ENCODE measurements around the gene ZNF763.
"Not testable (repeated sequence)": the region's sequence is repeated elsewhere in the genome, so short reads cannot be mapped to it uniquely, and the experiment has no call there.

The ZNF763 gene

GRCh38 chr19:11973019-11973810, 8.4 kb downstream of the ZNF763 start:
- no peak for DNase-seq (ENCODE audit: low spot score)

GRCh38 chr19:11978492-11979100, 13.8 kb downstream of the ZNF763 start:
- DNase-seq (ENCODE audit: low spot score) = no peak

GRCh38 chr19:11979527-11979926, 14.7 kb downstream of the ZNF763 start:
- DNase-seq (ENCODE audit: low spot score) = no peak

- DNase-seq (ENCODE audit: low spot score) = no peak
Observed at GRCh38 chr19:11982526-11982925, 17.7 kb downstream of the ZNF763 start.

GRCh38 chr19:11984986-11985385, 20.1 kb downstream of the ZNF763 start:
- no peak for DNase-seq (ENCODE audit: low spot score)

GRCh38 chr19:11986754-11987153, 21.9 kb downstream of the ZNF763 start:
- no peak for DNase-seq (ENCODE audit: low spot score)

GRCh38 chr19:11987405-11988281, 22.8 kb downstream of the ZNF763 start:
- peak; percentile 89 for DNase-seq (ENCODE audit: low spot score)

GRCh38 chr19:11989112-11989456, 24.2 kb downstream of the ZNF763 start:
- no peak for DNase-seq (ENCODE audit: low spot score)

- not testable (repeated sequence) for DNase-seq (ENCODE audit: low spot score)
Observed at GRCh38 chr19:11991921-11992320, 27.1 kb downstream of the ZNF763 start.

- DNase-seq (ENCODE audit: low spot score) = no peak
Observed at GRCh38 chr19:11995174-11995573, 30.3 kb downstream of the ZNF763 start.

- DNase-seq (ENCODE audit: low spot score) = peak; percentile 27
Observed at GRCh38 chr19:12000152-12000981, 35.5 kb downstream of the ZNF763 start.

GRCh38 chr19:12015015-12015752, 50.3 kb downstream of the ZNF763 start:
- DNase-seq (ENCODE audit: low spot score) = no peak

- DNase-seq (ENCODE audit: low spot score) = no peak
Observed at GRCh38 chr19:12015753-12016116, 50.9 kb downstream of the ZNF763 start.

Measured in CD4-positive, alpha-beta T cell treated with Interleukin-2 at 100 ng/mL for 4 hours (primary cell).